Psoas muscle (tissue), 8 donors: ENCODE data around the gene CHST1. TPM values are rescaled to one million over a fixed set of nuclear protein-coding genes. Genes with fewer than 3 reads are reported as not detected.

ENCODE experiments used
- ATAC-seq, 4 donors: fragments of 200-7000 bp; cut with Tn5 transposase; one replicate each; pipeline ENCODE4 v1.9.1; 2020; ENCODE audit warnings: moderate library complexity in 3 of 4, mild to moderate bottlenecking in 2 of 4
- DNase-seq, 2 donors: peaks; one replicate each; pipeline ENCODE4 v3.0.0-alpha.2; 2020
- H3K27ac ChIP-seq: fragments of 200-600 bp; one replicate; pipeline ENCODE4 v1.8.0; 2022
- H3K27me3 ChIP-seq, 3 donors: fragments of 200-600 bp in 1 of 3; one replicate each; pipeline versions ENCODE4 v1.6.1 to v1.8.0; 2013 to 2022; ENCODE audit warnings: low read length in 2 of 3, mild to moderate bottlenecking in 2 of 3, moderate library complexity in 1 of 3; ENCODE audit not compliant: insufficient read depth in 3 of 3
- H3K36me3 ChIP-seq, 2 donors: fragments of 200-600 bp in 1 of 2; one replicate each; pipeline versions ENCODE4 v1.6.1 to v1.8.0; 2013 to 2022; ENCODE audit warnings: low read depth in 1 of 2, mild to moderate bottlenecking in 1 of 2, moderate library complexity in 1 of 2; ENCODE audit not compliant: insufficient read depth in 1 of 2
- H3K4me1 ChIP-seq: fragments of 200-600 bp; one replicate; pipeline ENCODE4 v1.8.0; 2022
- H3K4me3 ChIP-seq: fragments of 200-600 bp; one replicate; pipeline ENCODE4 v1.8.0; 2022; ENCODE audit warnings: mild to moderate bottlenecking
- H3K9me3 ChIP-seq: fragments of 200-600 bp; one replicate; pipeline ENCODE4 v1.8.0; 2022
- CTCF ChIP-seq: fragments of 200-600 bp; IDR thresholded peaks from one replicate; pipeline ENCODE4 v1.8.0; 2022; ENCODE audit warnings: antibody characterized with exemption
- WGBS, 3 donors: extraction: QIAGEN DNeasy Blood & Tissue Kit; methylation state at CpG; one replicate each; pipeline versions ENCODE4 v1.1.6 to v1.1.7; 2013; 5-methylcytosine and 5-hydroxymethylcytosine counted together
- intact Hi-C, 2 donors: fragments of 100-400 bp; cut with DNase I; formaldehyde crosslinking; loops; one replicate each; pipeline versions ENCODE4 v1.11.0 to v1.14.2; 2022
- polyA plus RNA-seq, 3 donors: library from polyadenylated mRNA; stranded (reverse); fragments of 200-250 nt; gene quantifications; one replicate each; pipeline ENCODE4 v1.2.3, GENCODE V29; 2013
- total RNA-seq, 4 donors: library from RNA; stranded (reverse); fragmentation: NEBNext Ultra II Directional in 2 of 4; extraction: Animal tissue kit (Norgen Biotek cat#: 25700) in 2 of 4; gene quantifications; one replicate each; pipeline versions ENCODE4 v1.2.1 to v1.2.4, GENCODE V29; 2021 to 2023
- donor health status: healthy with polysubstance abuse.
- donor health status: DM: no; HTN: no; CAD: no; lungs with moderate emphysema.
- donor health status: Bipolar disorder and iron deficiency.
- donor health status: healthy.
- donor health status: DM: yes; HTN: yes; CAD: no.
- donor health status: DM: no; HTN: no; CAD: no.
- donor health status: DM: no; HTN: no; CAD: no.
- donor health status: DM: yes; HTN: yes; CAD: no.

Gene CHST1
- total and polyA plus RNA-seq, 7 donors: 1.2 to 21.4 (median 5.8) TPM

- H3K36me3 ChIP-seq: no peaks in the 10 kb centered on the region
- DNase-seq (no peak), ATAC-seq (peak; percentile 62 to 82 (median 72))
- no peak overlapping the region for H3K4me3 ChIP-seq
- intact Hi-C loops: no loop called here
- peaks cover 0 to 19% (median 0%) of the 10 kb centered on the region in 3 donors for H3K27me3 ChIP-seq
- no peaks in the 10 kb centered on the region for H3K4me1 ChIP-seq
- no peak for TF ChIP-seq CTCF
- H3K27ac ChIP-seq: no peak overlapping the region
- H3K9me3 ChIP-seq: no peaks in the 10 kb centered on the region
- WGBS, 3 donors: 83 to 100% (median 87%) methylated on average over 1 of the region's 1 CpG
These were observed 19.0 kb downstream of the CHST1 start for GRCh38 chr11:45646275-45646927.

- H3K4me3 ChIP-seq: no peak overlapping the region
- H3K36me3 ChIP-seq: no peaks in the 10 kb centered on the region
- no peak for TF ChIP-seq CTCF
- H3K9me3 ChIP-seq: no peaks in the 10 kb centered on the region
- no peak overlapping the region for H3K27ac ChIP-seq
- DNase-seq: no peak
- peaks cover 0 to 15% (median 0%) of the 10 kb centered on the region in 3 donors for H3K27me3 ChIP-seq
- no peaks in the 10 kb centered on the region for H3K4me1 ChIP-seq
- WGBS, 3 donors: 85 to 87% (median 87%) methylated on average over 10 of the region's 10 CpGs
- no peak for ATAC-seq
- intact Hi-C loops: no loop called here
These were observed 20.2 kb downstream of the CHST1 start for GRCh38 chr11:45644981-45645889.

GRCh38 chr11:45643598-45644260 is 21.7 kb downstream of the CHST1 start:
- Histone ChIP-seq H3K9me3 (no peaks in the 10 kb centered on the region), H3K4me1 (no peaks in the 10 kb centered on the region), H3K27me3 (peaks cover 0 to 8% (median 0%) of the 10 kb centered on the region in 3 donors), H3K36me3 (no peaks in the 10 kb centered on the region), H3K27ac (no peak overlapping the region), H3K4me3 (no peak overlapping the region)
- DNase-seq (no peak), ATAC-seq (no peak)
- intact Hi-C loops: no loop called here
- WGBS, 3 donors: 48 to 61% (median 56%) methylated on average over 7 of the region's 7 CpGs
- no peak for TF ChIP-seq CTCF

- Histone ChIP-seq H3K36me3 (no peaks in the 10 kb centered on the region), H3K27me3 (peaks cover 0 to 9% (median 0%) of the 10 kb centered on the region in 3 donors), H3K27ac (no peak overlapping the region), H3K4me1 (no peaks in the 10 kb centered on the region), H3K4me3 (no peak overlapping the region), H3K9me3 (no peaks in the 10 kb centered on the region)
- 40 to 50% (median 47%) methylated on average over 2 of the region's 2 CpGs for WGBS, 3 donors
- intact Hi-C loops: no loop called here
- no peak for ATAC-seq
- no peak for DNase-seq
- TF ChIP-seq CTCF: no peak
These were observed 23.5 kb downstream of the CHST1 start for GRCh38 chr11:45641961-45642360.
